Fibroblast of skin of right quadriceps (primary cell): Measurements from ENCODE around the gene VEGFB.

Source experiments
- DNase-seq: peaks from one replicate; pipeline ENCODE4 v3.0.0-alpha.2; 2013

The VEGFB gene

DNA sequence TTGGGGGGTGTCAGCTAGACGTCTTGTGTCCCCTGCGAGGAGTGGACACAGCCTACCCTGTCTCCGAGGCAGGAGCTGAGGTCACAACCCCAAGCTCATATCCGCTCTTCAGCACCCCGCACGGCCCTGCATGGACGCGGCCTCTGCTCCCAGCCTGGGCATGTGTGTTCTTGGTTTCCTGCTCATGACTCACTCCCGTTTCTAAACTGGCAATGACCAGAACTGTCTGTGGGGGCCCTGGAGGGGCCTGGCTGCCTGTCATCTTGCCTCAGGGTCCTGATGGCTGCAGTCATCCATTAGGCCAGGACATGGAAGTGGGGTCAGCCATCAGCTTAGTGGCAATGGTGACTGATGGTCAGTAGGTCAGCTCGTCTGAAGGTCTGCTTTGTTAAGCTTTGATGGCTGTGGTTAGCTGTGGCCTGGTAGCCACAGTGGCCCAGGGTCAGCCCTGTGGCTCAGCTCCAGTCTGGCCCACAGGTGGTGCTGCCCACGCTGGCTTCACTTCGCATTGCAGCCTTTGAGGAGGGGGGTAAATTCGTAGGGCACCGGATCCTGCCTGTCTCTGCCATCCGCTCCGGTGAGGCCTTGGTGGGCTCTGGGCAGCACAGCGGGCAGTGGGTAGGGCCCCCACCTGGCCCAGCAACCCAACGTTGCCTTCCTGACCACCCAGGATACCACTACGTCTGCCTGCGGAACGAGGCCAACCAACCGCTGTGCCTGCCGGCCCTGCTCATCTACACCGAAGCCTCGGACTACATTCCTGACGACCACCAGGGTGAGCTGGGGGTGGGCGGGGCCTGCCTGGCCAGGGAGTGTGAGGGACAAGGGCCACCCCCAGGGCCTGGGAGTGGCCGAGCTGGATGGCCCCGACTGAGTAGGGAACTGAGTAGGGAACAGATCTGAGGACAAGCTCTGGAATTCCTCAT, 28.9 kb downstream of the VEGFB start:
- DNase-seq = no peak

DNA sequence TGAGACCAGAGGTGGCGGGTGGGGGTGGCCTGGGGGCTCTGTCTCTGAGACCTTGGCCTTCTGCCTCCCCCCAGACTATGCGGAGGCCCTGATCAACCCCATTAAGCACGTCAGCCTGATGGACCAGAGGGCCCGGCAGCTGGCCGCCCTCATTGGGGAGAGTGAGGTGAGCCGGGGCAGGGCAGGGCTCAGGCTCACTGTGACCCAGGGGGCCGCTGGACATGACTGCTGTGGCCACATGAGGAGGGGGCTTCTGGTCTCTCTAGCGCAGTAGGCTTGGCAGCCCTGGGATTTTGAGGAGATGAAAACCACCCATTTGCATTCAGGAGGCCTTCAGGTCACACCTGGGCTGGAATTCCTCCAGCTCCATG, 29.5 kb downstream of the VEGFB start:
- DNase-seq = no peak

GRCh38 chr11:64264371-64264852, 30.0 kb downstream of the VEGFB start:
- no peak for DNase-seq

- DNase-seq = no peak
Measured at GRCh38 chr11:64265176-64266160, 31.1 kb downstream of the VEGFB start.

GRCh38 chr11:64266339-64266738, 32.0 kb downstream of the VEGFB start:
- no peak for DNase-seq

- DNase-seq = no peak
Measured at GRCh38 chr11:64267207-64267945, 33.0 kb downstream of the VEGFB start.

DNA sequence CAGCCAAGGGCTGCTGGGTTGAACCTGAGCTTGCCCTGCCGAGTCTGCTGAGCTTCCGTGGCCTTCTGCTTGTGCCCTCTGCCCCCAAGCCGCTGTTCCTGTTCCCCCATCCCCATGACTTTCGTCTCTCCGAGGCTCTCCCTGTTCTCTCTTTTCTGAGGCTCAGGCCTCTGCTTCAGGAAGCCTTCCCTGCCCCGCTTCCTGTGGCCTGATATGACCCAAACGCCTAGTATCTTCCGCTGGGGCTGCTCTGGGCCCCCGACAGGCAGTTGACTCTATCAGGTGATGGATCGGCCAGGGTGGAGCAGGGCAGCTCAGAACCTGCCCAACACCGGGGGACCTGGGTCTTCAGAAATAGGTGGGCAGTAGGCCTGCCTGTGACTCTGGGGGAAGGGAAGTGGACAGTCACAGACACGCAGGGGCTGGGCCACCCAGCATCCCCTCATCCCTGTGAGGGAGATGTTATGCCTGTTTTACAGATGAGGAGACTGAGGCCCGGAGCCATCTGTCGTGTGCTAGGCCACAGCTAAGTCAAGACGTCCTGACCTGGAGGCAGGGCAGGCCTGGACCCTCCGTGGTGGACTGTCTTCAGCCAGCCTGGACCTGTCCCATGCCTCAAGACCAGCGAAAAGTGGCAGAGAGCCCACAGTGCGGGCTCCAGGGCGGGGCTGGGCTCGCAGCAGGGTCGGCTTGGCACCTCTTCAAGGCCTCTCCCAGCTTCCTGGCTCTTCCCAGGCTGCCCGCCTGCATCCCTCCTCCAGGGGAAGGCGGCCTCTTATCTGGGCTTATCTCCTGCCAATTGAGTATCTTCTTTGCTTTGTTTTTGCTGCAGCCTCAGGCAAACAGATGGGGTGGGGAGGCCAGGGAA, 33.9 kb downstream of the VEGFB start:
- DNase-seq = peak; percentile 31

GRCh38 chr11:64268893-64269539, 34.6 kb downstream of the VEGFB start:
- peak; percentile 24 for DNase-seq

DNA sequence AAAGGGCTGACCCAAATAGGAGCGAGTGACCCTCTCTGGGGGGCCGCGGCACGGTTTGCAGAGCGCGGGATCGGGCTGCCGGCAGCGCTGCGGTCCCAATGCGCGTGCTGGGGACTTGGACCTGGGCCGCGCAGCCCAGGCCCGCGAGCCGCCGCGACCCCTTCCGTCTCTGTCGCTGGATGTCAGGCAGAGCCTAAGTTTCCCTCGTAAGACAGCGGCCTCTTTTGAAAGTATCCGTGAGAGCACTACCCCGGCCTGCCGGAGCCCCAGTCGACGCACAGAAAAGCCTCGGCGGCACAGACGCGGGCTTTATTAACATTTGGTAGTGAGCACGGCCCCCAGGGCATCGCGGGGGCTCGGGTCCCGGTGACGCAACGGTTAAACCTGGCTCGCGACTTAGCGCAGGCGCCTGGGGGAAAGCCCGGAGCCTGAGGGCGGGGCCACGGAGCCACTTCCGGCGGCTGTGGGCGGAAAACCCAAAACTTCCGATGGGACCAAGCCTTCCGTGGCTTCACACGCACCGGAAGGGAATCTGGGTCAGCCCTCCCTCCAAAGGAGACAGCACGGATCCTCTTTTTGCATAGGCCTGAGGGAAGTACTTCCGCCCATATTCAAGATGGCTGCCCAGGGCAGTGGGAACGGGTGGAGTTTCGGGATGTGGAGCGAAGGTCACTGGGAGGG, 35.3 kb downstream of the VEGFB start:
- peak; percentile 100 for DNase-seq

DNA sequence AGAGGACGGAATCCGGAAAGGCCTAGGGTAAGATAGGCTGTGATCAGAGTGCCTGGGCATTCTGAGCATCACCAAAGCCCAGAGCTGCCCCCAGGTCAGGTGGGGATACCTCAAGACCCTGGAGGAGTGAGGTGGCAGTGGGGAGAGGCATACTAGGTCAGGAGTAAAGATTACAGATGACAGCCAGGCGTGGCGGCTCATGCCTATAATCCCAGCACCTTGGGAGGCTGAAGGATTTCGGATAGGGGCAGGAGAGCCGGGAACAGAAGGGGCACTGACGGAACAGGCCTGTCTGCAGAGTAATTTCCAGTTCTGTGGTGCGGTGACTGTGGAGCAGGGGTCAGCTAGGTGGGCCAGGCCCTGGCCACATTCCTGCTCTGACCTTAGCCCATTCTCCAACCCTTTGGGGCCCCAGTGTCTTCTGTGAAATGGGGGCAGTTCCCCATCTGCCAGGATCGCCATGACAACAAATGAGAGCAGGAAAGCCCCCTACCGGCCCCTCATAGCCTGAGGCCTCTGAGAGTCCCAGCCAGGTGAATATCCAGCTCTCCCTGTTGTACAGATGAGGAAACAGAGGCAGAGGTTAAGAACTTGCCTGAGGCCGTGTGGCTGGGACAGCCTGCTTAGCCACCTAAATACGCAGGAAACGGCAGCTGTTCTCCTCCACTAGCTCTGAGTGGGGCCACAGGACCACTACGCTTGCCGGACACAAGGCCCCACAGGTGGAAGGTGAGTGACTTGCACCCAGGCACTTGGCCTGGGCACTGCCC, 40.8 kb downstream of the VEGFB start:
- no peak for DNase-seq

GRCh38 chr11:64275841-64276240, 41.5 kb downstream of the VEGFB start:
- no peak for DNase-seq

- DNase-seq = no peak
Measured at GRCh38 chr11:64276653-64277431, 42.5 kb downstream of the VEGFB start.

GRCh38 chr11:64278576-64279190, 44.3 kb downstream of the VEGFB start:
- no peak for DNase-seq

DNA sequence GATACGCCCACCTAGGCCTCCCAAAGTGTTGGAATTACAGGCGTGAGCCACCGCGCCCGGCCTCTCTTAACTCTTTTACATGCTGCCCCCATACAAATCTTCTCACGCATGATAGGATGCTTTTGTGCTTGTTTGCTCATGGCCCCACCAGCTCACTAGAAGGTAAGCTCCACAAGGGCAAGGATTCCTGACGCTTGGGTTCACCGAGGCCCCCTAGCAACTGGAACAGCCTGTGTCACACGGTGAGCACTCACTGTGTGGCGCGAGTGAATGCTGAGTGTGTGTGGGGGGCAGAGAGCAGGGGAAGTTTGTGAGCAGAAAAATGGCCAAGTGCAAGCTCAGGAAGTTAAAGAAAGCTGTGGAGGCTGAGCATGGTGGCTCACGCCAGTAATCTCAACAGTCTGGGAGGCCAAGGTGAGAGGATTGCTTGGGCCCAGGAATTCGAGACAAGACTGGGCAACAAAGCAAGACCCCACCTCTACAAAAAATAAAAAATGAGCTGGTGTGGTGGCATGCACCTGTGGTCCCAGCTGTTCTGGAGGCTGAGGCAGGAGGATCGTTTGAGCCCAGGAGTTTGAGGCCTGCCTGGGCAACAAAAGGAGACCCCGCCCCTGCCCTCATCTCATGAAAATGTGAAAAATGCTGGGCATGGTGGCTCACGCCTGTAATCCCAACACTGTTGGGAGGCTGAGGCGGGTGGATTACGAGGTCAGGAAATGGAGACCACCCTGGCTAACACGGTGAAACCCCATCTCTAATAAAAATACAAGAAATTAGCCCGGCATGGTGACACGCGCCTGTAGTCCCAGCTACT, 47.8 kb downstream of the VEGFB start:
- no peak for DNase-seq

- no peak for DNase-seq
Measured at GRCh38 chr11:64283092-64283491, 48.7 kb downstream of the VEGFB start.

DNA sequence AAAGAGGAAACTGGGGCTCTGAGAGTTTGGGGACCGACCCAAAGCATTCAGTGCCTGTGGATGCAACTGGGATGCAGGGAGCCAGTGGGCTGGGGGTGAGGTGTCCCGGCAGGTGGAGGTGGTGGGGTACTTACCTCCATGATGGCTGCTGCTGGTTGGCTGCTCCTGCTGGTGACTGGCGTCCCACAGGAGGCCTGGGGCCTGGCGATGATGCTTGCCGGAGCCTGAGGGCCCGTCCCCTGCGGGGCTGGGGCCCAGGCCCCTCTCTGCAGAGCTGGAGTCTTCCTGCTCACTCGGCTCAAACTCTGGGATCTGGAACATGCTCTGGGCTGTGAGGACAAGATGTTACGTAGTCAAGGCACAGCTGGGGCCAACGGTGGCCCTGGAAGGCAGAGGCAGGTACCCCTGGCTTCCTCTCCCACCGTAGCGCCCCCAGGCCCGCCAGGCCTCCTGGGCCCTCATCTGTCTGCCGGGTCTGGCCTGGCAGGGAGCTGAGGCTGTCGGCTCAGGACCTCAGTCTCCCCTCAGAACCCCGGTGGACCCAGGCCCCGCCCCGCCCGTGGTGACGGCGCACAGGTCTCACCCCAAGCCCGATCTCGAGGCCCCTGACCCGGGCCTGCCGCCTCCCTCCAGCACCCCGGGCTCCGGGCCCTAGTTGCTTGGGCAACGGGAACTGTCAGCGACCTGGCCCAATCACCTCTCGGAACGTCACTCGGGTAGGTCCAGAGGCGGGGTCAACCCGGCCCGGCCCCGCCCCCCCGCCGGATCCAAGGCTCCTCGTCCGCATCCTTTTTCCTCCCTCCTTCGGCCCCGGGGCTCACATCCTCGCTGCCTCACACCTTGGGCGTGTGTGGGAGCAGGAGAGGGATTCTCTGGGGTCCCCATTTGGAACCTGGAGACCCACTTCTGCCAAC, 49.9 kb downstream of the VEGFB start, which contains the start of gene BAD:
TSS of gene BAD (minus strand) at position 618 of the 914 bp plus-strand sequence. CDS start at position 321, 297 bp downstream.
- DNase-seq = peak; percentile 89
